Left forelimb (tissue), 1 donor: ENCODE measurements around the gene KRT6C.
A peak's percentile ranks its signal among the peaks of the same experiment; 100 is the strongest.

Experiments used
- DNase-seq: peaks from one replicate; pipeline ENCODE4 v3.0.0-alpha.2; 2018; ENCODE audit warnings: low spot score

The KRT6C gene

GRCh38 chr12:52434760-52435530 is 38.7 kb downstream of the KRT6C start:
- DNase-seq = no peak

- DNase-seq = peak; percentile 49
Measured at GRCh38 chr12:52434081-52434733, 39.4 kb downstream of the KRT6C start, which contains the start of gene KRT75. KRT75 (minus strand) TSS chr12:52434371; CDS start chr12:52434304, 67 bp downstream.

GRCh38 chr12:52433501-52434080 is 40.0 kb downstream of the KRT6C start:
- peak; percentile 63 for DNase-seq

- DNase-seq = peak; percentile 15
Measured at GRCh38 chr12:52432559-52433207, 40.9 kb downstream of the KRT6C start.

GRCh38 chr12:52428121-52428520 is 45.5 kb downstream of the KRT6C start:
- DNase-seq = no peak

GRCh38 chr12:52427083-52427482 is 46.5 kb downstream of the KRT6C start:
- DNase-seq = no peak

GRCh38 chr12:52426034-52426433 is 47.6 kb downstream of the KRT6C start:
- DNase-seq = no peak

GRCh38 chr12:52425466-52425865 is 48.1 kb downstream of the KRT6C start:
- no peak for DNase-seq

- no peak for DNase-seq
Measured at GRCh38 chr12:52423661-52424500, 49.7 kb downstream of the KRT6C start.

- no peak for DNase-seq
Measured at GRCh38 chr12:52423035-52423434, 50.6 kb downstream of the KRT6C start.

GRCh38 chr12:52419656-52420055 is 53.9 kb downstream of the KRT6C start:
- no peak for DNase-seq

- no peak for DNase-seq
Measured at GRCh38 chr12:52418576-52419110, 55.0 kb downstream of the KRT6C start.
